CD14-positive monocyte (primary cell): ENCODE data around the gene HGFAC. TPM values are rescaled to one million over a fixed set of nuclear protein-coding genes. Genes with fewer than 3 reads are reported as not detected.

Experiments
- DNase-seq, 3 donors: peaks; one replicate each; pipeline ENCODE4 v3.0.0-alpha.2; 2011 to 2022
- H2AFZ ChIP-seq: 2 replicates; pipeline ENCODE4 v1.6.0; 2012; ENCODE audit warnings: mild to moderate bottlenecking, low read depth, low read length, inconsistent platforms; ENCODE audit not compliant: insufficient read depth, poor library complexity, severe bottlenecking
- H3K27ac ChIP-seq, 2 donors: 1 replicate in 1 of 2; 2 replicates in 1 of 2; pipeline ENCODE4 v1.5.1; 2012 to 2013; ENCODE audit warnings: low read length in 2 of 2, control low read depth in 1 of 2, inconsistent platforms in 1 of 2, low read depth in 1 of 2, mild to moderate bottlenecking in 1 of 2
- H3K27me3 ChIP-seq, 2 donors: one replicate each; pipeline versions ENCODE4 v1.6.0 to v1.6.1; 2011 to 2013; ENCODE audit warnings: low read length in 2 of 2; ENCODE audit not compliant: control insufficient read depth in 2 of 2, insufficient read depth in 2 of 2
- H3K36me3 ChIP-seq, 2 donors: replicated peaks in 1 of 2; 1 replicate in 1 of 2; 2 replicates in 1 of 2; pipeline versions ENCODE4 v1.5.1 to v1.6.1; 2012 to 2013; ENCODE audit warnings: low read length in 2 of 2, control low read depth in 1 of 2, inconsistent platforms in 1 of 2, mild to moderate bottlenecking in 1 of 2; ENCODE audit not compliant: insufficient read depth in 2 of 2, control insufficient read depth in 1 of 2
- H3K4me1 ChIP-seq, 2 donors: 1 replicate in 1 of 2; 2 replicates in 1 of 2; pipeline versions ENCODE4 v1.5.1 to v1.6.1; 2012 to 2013; ENCODE audit warnings: low read length in 2 of 2, control low read depth in 1 of 2, inconsistent platforms in 1 of 2, mild to moderate bottlenecking in 1 of 2, moderate library complexity in 1 of 2; ENCODE audit not compliant: insufficient read depth in 2 of 2, control insufficient read depth in 1 of 2
- H3K4me2 ChIP-seq: replicated peaks from 2 replicates; pipeline ENCODE3; 2012; ENCODE audit warnings: low read length, moderate library complexity, mild to moderate bottlenecking; ENCODE audit not compliant: poor library complexity, severe bottlenecking; ENCODE audit errors: extremely low read depth
- H3K4me3 ChIP-seq, 3 experiments: fragments of 200-600 bp in 1 of 3; sonication (generic) in 1 of 3; replicated peaks in 1 of 3; 1 replicate in 2 of 3; 2 replicates in 1 of 3; pipeline ENCODE4 v1.5.1; 2011 to 2013; ENCODE audit warnings: low read length in 3 of 3, mild to moderate bottlenecking in 3 of 3, control low read depth in 2 of 3, low read depth in 2 of 3, inconsistent platforms in 1 of 3, moderate library complexity in 1 of 3
- H3K79me2 ChIP-seq: 2 replicates; pipeline ENCODE4 v1.6.0; 2012; ENCODE audit warnings: mild to moderate bottlenecking, control low read depth, inconsistent platforms, low read length, moderate library complexity; ENCODE audit not compliant: insufficient read depth
- H3K9ac ChIP-seq: 2 replicates; pipeline ENCODE4 v1.6.0; 2017; ENCODE audit warnings: low read length, mild to moderate bottlenecking; ENCODE audit not compliant: insufficient read depth, poor library complexity, severe bottlenecking
- H3K9me3 ChIP-seq, 2 donors: replicated peaks in 1 of 2; 1 replicate in 1 of 2; 2 replicates in 1 of 2; pipeline versions ENCODE4 v1.5.1 to v1.6.1; 2012 to 2013; ENCODE audit warnings: low read length in 2 of 2, control low read depth in 1 of 2; ENCODE audit not compliant: control insufficient read depth in 1 of 2, insufficient read depth in 1 of 2
- H4K20me1 ChIP-seq: 2 replicates; pipeline ENCODE4 v1.6.0; 2012; ENCODE audit warnings: mild to moderate bottlenecking, low read length, control low read depth, moderate library complexity; ENCODE audit not compliant: insufficient read depth
- H3K27ac Mint-ChIP-seq, 7 donors: one replicate each; pipeline ENCODE4 v1.8.0; 2020; ENCODE audit warnings: mild to moderate bottlenecking in 7 of 7, mixed read lengths in 7 of 7, moderate library complexity in 6 of 7, inconsistent platforms in 2 of 7
- H3K27me3 Mint-ChIP-seq, 3 donors: one replicate each; pipeline ENCODE4 v1.8.0; 2021 to 2022; ENCODE audit warnings: low read depth in 3 of 3, mild to moderate bottlenecking in 3 of 3, mixed read lengths in 3 of 3, moderate library complexity in 3 of 3, inconsistent platforms in 1 of 3
- H3K36me3 Mint-ChIP-seq, 2 donors: one replicate each; pipeline ENCODE4 v1.8.0; 2020; ENCODE audit warnings: mixed read lengths in 2 of 2, inconsistent platforms in 1 of 2, mild to moderate bottlenecking in 1 of 2
- H3K4me1 Mint-ChIP-seq: one replicate; pipeline ENCODE4 v1.8.0; 2020; ENCODE audit warnings: mild to moderate bottlenecking, mixed read lengths
- H3K4me3 Mint-ChIP-seq, 2 donors: one replicate each; pipeline ENCODE4 v1.8.0; 2020; ENCODE audit warnings: mild to moderate bottlenecking in 2 of 2, mixed read lengths in 2 of 2, moderate library complexity in 1 of 2
- H3K9me3 Mint-ChIP-seq, 7 donors: one replicate each; pipeline ENCODE4 v1.8.0; 2020 to 2022; ENCODE audit warnings: mixed read lengths in 7 of 7, mild to moderate bottlenecking in 6 of 7, moderate library complexity in 6 of 7, inconsistent platforms in 2 of 7
- WGBS: methylation state at CpG from one replicate; pipeline ENCODE4 v1.1.5; 2013; ENCODE audit warnings: missing lambda C conversion rate; ENCODE audit not compliant: insufficient coverage; 5-methylcytosine and 5-hydroxymethylcytosine counted together
- intact Hi-C, 2 donors: fragments of 100-400 bp; cut with micrococcal nuclease; formaldehyde crosslinking; loops; one replicate each; pipeline versions ENCODE4 v1.15.0 to v1.15.1; 2023
- polyA plus RNA-seq, 3 donors: library from polyadenylated mRNA; depleted of rRNA in 1 of 3; unstranded in 2 of 3; stranded (reverse) in 1 of 3; fragments of 300-500 nt in 2 of 3; fragments of >200 nt in 1 of 3; fragmentation: Illumina TruSeq in 2 of 3; gene quantifications; 1 replicate in 2 of 3; 2 replicates in 1 of 3; pipeline ENCODE4 v1.2.3, GENCODE V29; 2012 to 2021
- TF ChIP-seq, protein P1 (sequence below): fragments of 200-600 bp; IDR thresholded peaks from one replicate; pipeline ENCODE4 v1.8.0; 2022; ENCODE audit warnings: antibody characterized with exemption, mild to moderate bottlenecking

The HGFAC gene
- polyA plus RNA-seq, 3 donors: 0.17 TPM; not detected in 2

DNA sequence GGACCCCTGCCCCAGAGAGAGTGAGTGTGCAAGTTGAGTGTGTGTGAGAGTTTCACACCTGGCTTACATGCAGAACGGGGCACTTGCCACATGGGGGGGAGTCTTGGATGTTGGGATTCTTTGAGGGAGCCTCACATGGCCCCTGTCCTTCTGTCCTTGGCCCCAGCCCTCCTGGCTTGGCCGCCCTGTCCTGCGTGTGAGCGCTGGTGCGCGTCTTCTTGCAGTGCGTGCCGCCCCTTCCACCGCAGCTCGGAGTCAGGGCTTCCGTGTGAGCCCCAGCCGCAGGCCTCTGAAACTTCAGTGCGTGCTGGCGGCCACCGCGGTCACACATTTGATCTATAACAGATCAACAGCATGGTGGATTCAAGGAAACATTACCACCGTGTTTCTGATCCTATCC, 30.1 kb upstream of the HGFAC start:
- peaks cover 3 to 7% of the 10 kb centered on the region in 2 donors for H3K36me3 ChIP-seq
- no peaks in the 10 kb centered on the region for H4K20me1 ChIP-seq
- H3K4me3 ChIP-seq: no peak overlapping the region
- no peaks in the 10 kb centered on the region for H3K27me3 ChIP-seq
- H3K9ac ChIP-seq: no peak overlapping the region
- peaks cover 11 to 20% of the 10 kb centered on the region in 2 donors for H3K4me1 ChIP-seq
- WGBS: 94% methylated on average over 11 of the region's 17 CpGs
- Mint-ChIP-seq H3K9me3 (peaks cover 0 to 3% (median 0%) of the 10 kb centered on the region in 7 donors), H3K27me3 (peaks cover 0 to 4% (median 0%) of the 10 kb centered on the region in 3 donors), H3K4me1 (peaks cover 22% of the 10 kb centered on the region), H3K36me3 (peaks cover 14 to 18% of the 10 kb centered on the region in 2 donors), H3K27ac (no peak overlapping the region), H3K4me3 (no peak overlapping the region)
- H3K27ac ChIP-seq: no peak overlapping the region
- H3K9me3 ChIP-seq: no peaks in the 10 kb centered on the region
- H3K4me2 ChIP-seq: no peak overlapping the region
- DNase-seq: no peak
- no peak overlapping the region for H2AFZ ChIP-seq
- TF ChIP-seq, protein P1, sequence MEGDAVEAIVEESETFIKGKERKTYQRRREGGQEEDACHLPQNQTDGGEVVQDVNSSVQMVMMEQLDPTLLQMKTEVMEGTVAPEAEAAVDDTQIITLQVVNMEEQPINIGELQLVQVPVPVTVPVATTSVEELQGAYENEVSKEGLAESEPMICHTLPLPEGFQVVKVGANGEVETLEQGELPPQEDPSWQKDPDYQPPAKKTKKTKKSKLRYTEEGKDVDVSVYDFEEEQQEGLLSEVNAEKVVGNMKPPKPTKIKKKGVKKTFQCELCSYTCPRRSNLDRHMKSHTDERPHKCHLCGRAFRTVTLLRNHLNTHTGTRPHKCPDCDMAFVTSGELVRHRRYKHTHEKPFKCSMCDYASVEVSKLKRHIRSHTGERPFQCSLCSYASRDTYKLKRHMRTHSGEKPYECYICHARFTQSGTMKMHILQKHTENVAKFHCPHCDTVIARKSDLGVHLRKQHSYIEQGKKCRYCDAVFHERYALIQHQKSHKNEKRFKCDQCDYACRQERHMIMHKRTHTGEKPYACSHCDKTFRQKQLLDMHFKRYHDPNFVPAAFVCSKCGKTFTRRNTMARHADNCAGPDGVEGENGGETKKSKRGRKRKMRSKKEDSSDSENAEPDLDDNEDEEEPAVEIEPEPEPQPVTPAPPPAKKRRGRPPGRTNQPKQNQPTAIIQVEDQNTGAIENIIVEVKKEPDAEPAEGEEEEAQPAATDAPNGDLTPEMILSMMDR: no peak
- H3K79me2 ChIP-seq: no peaks in the 10 kb centered on the region
- intact Hi-C loops: no loop called here

DNA sequence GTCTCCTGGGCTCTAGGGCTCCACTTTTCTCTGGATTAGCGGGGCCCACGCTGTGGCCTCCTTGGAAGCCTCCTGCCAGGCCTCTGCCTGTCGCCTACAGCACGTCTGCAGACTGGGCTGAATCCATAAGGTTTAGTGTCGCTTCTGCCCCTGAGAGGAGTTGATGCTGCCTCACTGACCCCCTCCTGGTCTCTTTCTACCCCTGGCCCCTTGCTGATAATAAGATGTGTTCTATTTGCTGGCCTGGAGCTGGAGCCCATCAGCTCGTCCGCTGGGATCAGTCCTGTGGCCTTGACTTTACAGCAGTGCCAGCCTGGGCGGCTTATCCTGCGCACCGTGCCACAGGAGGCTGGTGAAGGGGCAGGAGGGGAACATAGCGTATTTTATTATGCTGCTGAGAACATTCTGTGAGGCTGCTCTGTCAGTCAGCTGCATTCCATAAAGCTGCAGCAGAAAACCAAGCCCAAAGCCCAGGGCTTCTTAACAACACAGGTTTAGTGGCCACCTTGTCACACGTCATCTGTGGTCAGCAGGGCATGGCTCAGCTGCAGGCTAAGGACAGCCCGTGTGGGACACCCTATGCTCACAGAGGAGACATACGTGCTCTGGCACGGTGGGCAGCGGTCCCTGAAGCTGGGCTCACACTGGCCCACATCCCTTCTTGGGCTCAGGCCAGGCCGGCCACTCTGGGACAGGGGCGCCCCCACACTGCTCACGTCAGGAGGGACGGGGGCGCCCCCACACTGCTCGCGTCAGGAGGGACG, 29.3 kb upstream of the HGFAC start:
- no peak overlapping the region for H2AFZ ChIP-seq
- Mint-ChIP-seq H3K4me1 (peaks cover 22% of the 10 kb centered on the region), H3K27ac (no peak overlapping the region), H3K27me3 (peaks cover 0 to 4% (median 0%) of the 10 kb centered on the region in 3 donors), H3K9me3 (peaks cover 0 to 3% (median 0%) of the 10 kb centered on the region in 7 donors), H3K36me3 (peaks cover 22 to 25% of the 10 kb centered on the region in 2 donors), H3K4me3 (no peak overlapping the region)
- TF ChIP-seq, protein P1: no peak
- no peaks in the 10 kb centered on the region for H4K20me1 ChIP-seq
- H3K4me3 ChIP-seq: no peak overlapping the region
- H3K79me2 ChIP-seq: no peaks in the 10 kb centered on the region
- no peak overlapping the region for H3K4me2 ChIP-seq
- no peaks in the 10 kb centered on the region for H3K27me3 ChIP-seq
- peaks cover 11 to 20% of the 10 kb centered on the region in 2 donors for H3K4me1 ChIP-seq
- peaks cover 10% of the 10 kb centered on the region in 2 donors for H3K36me3 ChIP-seq
- 97% methylated on average over 17 of the region's 24 CpGs for WGBS
- H3K27ac ChIP-seq: no peak overlapping the region
- no peak for DNase-seq
- no peaks in the 10 kb centered on the region for H3K9me3 ChIP-seq
- no peak overlapping the region for H3K9ac ChIP-seq
- intact Hi-C loops: no loop called here
